ENCODE data around the gene KLK12. TPM values are rescaled to one million over a fixed set of nuclear protein-coding genes. Genes with fewer than 3 reads are reported as not detected.

The KLK12 gene
- total RNA-seq, 2 donors from 2014 or later: not detected

DNA sequence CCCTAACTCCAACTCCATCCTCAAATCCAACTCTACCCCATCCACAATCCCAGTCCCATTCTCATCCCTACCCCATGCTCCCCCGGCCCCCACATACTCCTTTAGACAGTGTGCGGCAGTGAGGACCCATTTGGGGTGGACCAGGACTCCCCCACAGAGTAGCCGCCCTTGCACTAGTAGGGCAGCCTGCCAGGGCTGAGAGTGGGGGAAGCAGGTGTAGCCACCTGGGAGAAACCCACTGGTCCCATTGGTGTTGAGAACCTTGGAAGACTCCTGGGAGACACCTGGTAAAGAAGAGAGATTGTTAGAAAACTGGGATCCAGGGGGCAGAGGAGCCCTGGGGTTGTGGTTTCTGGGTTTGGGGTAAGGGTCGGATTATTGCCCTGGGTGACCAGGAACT is 25.5 kb upstream of the KLK12 start:
- intact Hi-C loops (cut with DNase I): no loop called here

GRCh38 chr19:51059715-51060114 is 24.9 kb upstream of the KLK12 start:
- DNase-seq (ENCODE audit: low spot score): no peak

More for the DNA sequence above, 25.5 kb upstream of the KLK12 start:
- no peak for DNase-seq (ENCODE audit: low spot score)

GRCh38 chr19:51055866-51056265 is 21.1 kb upstream of the KLK12 start:
- DNase-seq (ENCODE audit: low spot score): no peak
- intact Hi-C loops (cut with DNase I): no loop called here

More at GRCh38 chr19:51059715-51060114, 24.9 kb upstream of the KLK12 start:
- intact Hi-C loops (cut with DNase I): no loop called here

DNA sequence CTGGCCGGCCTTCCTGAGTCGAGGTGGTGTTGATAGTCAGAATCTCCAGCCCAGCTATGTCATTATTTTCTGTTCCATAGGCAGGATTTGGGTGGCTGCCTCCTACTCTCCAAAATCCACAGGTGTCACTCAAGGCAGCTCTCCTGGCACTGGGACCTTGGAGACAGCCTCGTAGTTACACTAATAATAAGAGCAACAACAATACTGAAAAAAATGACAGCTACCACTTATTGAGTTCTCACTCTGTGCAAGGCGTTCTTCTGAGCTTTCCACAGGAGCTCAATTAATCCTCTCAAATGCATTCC is 12.2 kb upstream of the KLK12 start:
- intact Hi-C loops (cut with DNase I): no loop called here
- no peak for DNase-seq (ENCODE audit: low spot score)

DNA sequence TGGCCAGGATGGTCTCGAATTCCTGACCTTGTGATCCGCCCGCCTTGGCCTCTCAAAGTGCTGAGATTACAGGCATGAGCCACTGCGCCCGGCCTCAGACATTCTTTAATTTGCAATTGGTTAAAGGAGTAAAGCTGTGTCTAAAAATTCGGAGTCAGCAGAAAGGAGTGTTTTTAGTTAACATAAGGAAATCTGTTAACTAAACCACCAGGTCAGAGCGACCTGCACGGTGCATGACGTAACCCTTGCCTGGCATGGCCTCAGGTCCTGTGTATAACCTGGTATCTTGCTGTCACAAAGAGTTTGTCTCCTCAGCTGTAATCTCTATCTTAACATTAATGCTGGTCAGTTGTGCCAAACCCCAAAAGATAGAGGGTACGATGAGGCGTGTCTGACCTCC is 9.5 kb upstream of the KLK12 start:
- intact Hi-C loops (cut with DNase I): no loop called here
- DNase-seq (ENCODE audit: low spot score): no peak

DNA sequence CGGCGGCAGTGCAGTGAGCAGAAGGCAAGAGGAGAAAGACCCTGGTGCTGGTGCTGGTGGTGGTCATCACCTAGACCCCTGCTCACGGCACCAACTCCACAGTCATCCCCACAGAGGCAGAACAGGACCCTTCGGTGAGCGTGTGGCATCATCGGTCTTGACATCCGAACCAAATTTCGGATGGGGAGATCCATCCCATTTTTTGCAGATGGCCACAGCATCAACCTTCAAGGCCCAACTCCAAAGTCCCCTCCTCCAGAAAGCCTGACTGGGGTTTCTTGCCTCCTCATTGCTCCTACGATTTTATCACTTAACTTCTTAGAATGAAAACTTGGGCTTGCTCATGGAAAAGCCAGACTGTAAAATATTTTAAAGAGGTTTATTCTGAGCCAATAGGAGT is 8.7 kb upstream of the KLK12 start:
- no peak for DNase-seq (ENCODE audit: low spot score)
- intact Hi-C loops (cut with DNase I): no loop called here

- intact Hi-C loops (cut with DNase I): no loop called here
- no peak for DNase-seq (ENCODE audit: low spot score)
Observed at GRCh38 chr19:51040151-51040550, 5.3 kb upstream of the KLK12 start.

- intact Hi-C loops (cut with DNase I): loop anchor here in 1 of 2 donors (10.0 kb wide), 1 partner anchor 1212 kb away; no protein-coding TSS in a partner anchor
- DNase-seq (ENCODE audit: low spot score): no peak
Observed at GRCh38 chr19:51036519-51036918, 1.7 kb upstream of the KLK12 start.

DNA sequence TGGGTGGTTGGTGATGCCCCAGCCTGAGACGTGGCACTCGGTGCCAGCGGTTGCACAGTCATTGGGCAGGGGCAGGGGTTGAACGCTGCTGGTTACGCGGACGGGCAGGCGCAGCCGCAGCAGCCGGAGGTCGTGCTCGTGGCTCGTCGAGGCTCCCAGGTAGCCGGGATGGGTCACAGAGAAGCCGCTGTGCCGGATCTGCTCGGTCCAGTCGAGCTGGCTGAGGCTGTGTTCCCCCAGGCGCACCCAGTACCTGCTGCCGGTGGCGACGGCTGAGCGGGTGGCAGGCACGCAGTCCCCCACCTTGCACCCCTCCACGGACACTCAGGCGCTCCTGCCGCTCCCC is 2.9 kb downstream of the KLK12 start:
- intact Hi-C loops (cut with DNase I): loop anchor here in 1 of 2 donors (10.0 kb wide), 1 partner anchor 1207 kb away; no protein-coding TSS in a partner anchor
- no peak for DNase-seq (ENCODE audit: low spot score)

DNA sequence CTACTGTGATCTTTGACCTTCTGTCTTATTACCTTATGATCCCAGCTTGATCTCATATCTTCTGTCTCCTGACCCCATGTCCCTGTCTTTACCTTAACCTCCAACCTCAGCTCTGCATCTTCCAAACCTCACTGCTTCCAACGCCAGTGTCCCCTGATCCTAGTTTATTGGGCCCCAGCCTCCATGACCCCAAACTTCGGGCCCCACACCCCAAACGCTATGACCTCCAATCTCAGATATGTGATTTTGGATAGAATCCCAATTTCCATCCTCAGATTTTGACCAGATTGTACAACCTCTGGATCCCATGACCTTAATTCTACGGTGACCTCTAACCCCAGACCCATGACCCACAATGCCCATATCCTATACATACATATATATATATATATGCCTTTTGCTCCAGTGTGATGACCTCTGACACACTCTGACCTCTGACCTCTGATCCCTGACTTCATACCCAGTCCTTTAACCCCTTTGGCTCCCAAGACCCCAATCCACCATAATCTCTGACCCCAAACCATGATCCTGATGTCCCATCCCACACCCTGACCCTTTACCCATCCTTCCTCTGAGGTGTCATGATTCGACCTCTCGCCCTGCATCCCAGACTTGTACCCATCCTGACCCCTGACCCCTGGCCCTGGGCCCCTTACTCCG is 3.5 kb downstream of the KLK12 start:
- DNase-seq (ENCODE audit: low spot score): no peak
- intact Hi-C loops (cut with DNase I): loop anchor here in 1 of 2 donors (10.0 kb wide), 1 partner anchor 1207 kb away; no protein-coding TSS in a partner anchor

DNA sequence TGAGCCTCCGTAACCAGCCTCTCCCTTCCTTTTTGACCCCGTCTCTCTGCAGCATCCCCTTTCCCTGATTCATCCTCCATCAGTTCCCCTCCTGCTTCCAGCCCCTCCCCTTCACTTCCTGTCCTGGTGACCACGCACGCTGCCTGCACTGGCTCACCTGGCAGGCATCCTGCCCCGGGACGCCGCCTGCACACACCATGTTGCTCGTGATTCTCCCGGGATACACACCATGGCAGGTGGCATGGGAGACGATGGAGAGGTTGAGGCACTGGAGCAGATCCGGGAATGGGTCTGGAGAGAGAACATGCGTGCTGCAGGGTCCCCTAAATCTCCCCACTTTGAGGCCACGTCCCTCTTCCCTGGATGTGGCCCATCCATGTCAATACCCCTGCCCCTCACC is 4.2 kb downstream of the KLK12 start:
- DNase-seq (ENCODE audit: low spot score): no peak
- intact Hi-C loops (cut with DNase I): loop anchor here in 1 of 2 donors (10.0 kb wide), 1 partner anchor 1206 kb away; no protein-coding TSS in a partner anchor

- no peak for DNase-seq (ENCODE audit: low spot score)
Observed at GRCh38 chr19:51029718-51030117, 5.1 kb downstream of the KLK12 start.

DNA sequence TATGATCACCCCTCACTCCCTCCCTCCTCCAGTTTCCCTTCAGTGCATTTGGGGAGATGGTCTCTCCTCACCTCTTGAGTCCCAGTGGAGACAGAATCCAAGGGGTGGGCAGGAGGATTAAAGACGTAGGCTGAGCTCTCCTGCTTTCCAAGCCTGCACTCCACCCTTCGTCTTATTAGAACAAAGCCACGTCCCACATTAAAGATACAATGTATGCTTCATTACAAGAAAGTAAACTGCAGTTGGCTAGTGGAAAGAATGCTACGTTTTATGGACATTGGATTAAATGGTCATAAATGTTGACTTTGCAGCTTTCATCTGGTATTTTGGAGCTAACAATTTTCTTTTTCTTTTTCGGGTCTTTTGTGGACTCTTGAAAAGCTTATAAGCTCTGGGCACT is 6.9 kb downstream of the KLK12 start:
- no peak for DNase-seq (ENCODE audit: low spot score)
- intact Hi-C loops (cut with DNase I): no loop called here

More at GRCh38 chr19:51029718-51030117, 5.1 kb downstream of the KLK12 start:
- intact Hi-C loops (cut with DNase I): loop anchor here in 1 of 2 donors (10.0 kb wide), 1 partner anchor 1205 kb away; no protein-coding TSS in a partner anchor

DNA sequence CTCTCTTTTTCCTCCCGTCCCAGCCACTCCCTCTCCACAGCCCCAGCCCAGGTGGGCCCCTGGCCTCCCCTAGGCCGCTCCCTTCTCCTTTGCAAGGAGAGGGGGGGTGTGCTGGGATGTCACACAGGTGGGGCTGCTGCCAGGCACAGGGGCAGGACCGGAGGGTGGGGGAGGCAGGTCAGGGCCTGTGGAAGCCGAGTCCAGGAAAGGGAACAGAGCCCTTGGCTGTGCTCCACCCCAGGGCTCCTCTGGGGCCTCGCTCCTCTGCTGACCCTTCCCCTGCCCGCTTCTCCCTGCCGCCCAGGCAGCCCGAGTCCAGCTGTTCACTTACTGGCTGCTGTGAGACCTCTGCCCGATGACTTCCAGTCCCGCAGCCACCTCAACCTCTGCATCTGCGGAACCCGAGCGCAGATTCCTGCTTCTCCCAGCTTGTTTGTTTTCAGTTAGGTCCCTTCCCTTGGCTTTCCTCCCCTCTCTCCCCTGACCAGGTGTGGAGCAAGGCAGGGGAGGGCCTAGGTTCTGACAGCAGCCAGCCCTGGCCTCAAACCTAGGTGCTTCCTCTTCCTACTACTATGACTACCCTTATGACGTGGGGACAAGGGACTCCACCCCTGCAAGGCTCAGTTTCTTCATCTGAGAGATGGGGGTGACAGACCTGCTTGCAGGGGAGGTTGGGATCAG is 7.5 kb downstream of the KLK12 start:
- intact Hi-C loops (cut with DNase I): no loop called here
- DNase-seq (ENCODE audit: low spot score): no peak

- intact Hi-C loops (cut with DNase I): no loop called here
- no peak for DNase-seq (ENCODE audit: low spot score)
Observed at GRCh38 chr19:51026554-51026831, 8.3 kb downstream of the KLK12 start, which contains the start of gene KLK11. TSS of gene KLK11 (minus strand) at chr19:51026616. CDS start at chr19:51025631, 985 bp downstream.

GRCh38 chr19:51025809-51026553 is 8.8 kb downstream of the KLK12 start:
- intact Hi-C loops (cut with DNase I): no loop called here
- no peak for DNase-seq (ENCODE audit: low spot score)

DNA sequence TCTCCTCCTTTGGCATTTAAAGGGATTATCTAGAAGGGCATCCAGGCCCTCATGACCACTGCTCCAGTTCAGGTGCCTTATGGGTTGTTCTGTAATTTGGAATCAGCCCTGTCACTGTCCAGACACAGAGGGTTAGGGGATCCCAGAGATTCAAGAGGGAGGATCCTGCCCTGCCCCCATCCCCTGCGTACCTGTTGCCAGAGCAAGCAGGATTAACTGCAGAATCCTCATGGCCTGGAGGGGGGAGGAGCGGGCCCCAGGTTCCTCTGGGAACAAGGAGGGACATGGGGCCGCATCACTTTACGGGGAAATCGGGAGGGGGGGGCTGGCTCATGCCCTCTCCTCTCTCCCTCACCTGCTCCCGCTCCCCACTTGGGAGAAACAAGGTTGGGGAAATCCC is 9.4 kb downstream of the KLK12 start:
- intact Hi-C loops (cut with DNase I): no loop called here
- no peak for DNase-seq (ENCODE audit: low spot score)

GRCh38 chr19:51024924-51025323 is 9.9 kb downstream of the KLK12 start:
- intact Hi-C loops (cut with DNase I): no loop called here
- no peak for DNase-seq (ENCODE audit: low spot score)

- intact Hi-C loops (cut with DNase I): no loop called here
- DNase-seq (ENCODE audit: low spot score): no peak
Observed at GRCh38 chr19:51023946-51024345, 10.9 kb downstream of the KLK12 start.

DNA sequence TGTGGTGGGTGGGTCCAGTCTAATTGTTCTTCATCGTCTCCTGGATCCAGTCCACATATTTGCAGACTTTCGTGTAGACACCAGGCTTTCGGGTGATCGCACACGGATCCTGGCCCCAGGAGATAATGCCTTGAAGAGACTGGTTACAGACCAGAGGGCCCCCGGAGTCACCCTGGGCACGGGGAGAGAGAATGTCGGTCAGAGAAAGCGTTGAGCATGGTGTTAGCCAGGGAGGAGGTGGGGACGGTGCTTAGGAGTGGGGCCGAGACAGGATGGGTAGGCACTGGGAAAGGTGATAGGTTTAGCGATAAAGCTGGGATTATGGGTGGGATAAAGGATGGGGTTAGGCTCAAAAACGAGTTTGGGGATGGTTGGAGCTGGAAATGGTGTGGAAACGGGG is 12.3 kb downstream of the KLK12 start:
- DNase-seq (ENCODE audit: low spot score): no peak
- intact Hi-C loops (cut with DNase I): no loop called here

All from posterior vena cava (tissue), 2 donors.